SK-N-SH (cell line): ENCODE measurements around the gene FGGY. TPM values are rescaled to one million over a fixed set of nuclear protein-coding genes. Genes with fewer than 3 reads are reported as not detected.
"Not testable (repeated sequence)": the region's sequence is repeated elsewhere in the genome, so short reads cannot be mapped to it uniquely, and the experiment has no call there.

Experiments
- CTCF ChIA-PET: fragments of 300-600, 350-600 bp; formaldehyde crosslinking; extraction: SDS; loops from one replicate; lab custom pipeline; 2021; lab: Yijun Ruan, JAX
- POLR2A ChIA-PET: fragments of 350-600 bp; sonication (Branson Sonifier 250); formaldehyde crosslinking; extraction: SDS; loops from one replicate; lab custom pipeline; 2020; ENCODE audit warnings: antibody characterized with exemption, inconsistent platforms; lab: Yijun Ruan, JAX
- DNase-seq: peaks from one replicate; pipeline ENCODE4 v3.0.0; 2012
- H2AFZ ChIP-seq: fragments of 200-600 bp; sonication (generic); 2 replicates; pipeline ENCODE4 v1.8.1; 2016; ENCODE audit warnings: antibody characterized with exemption, mild to moderate bottlenecking, low read depth
- H3F3A ChIP-seq: fragments of 200-600 bp; sonication (generic); replicated peaks from 2 replicates; pipeline ENCODE3; 2016; ENCODE audit warnings: antibody characterized with exemption, mild to moderate bottlenecking; ENCODE audit not compliant: insufficient read depth
- H3K27ac ChIP-seq, 2 experiments: fragments of 200-500 bp in 1 of 2; fragments of 200-600 bp in 1 of 2; sonication (Bioruptor generic) in 1 of 2; sonication (generic), shearing (Covaris generic) in 1 of 2; 2 replicates each; pipeline versions ENCODE4 v1.5.1 to v1.6.1; 2014 to 2016; ENCODE audit warnings: low read depth in 2 of 2, inconsistent platforms in 1 of 2, low read length in 1 of 2, mild to moderate bottlenecking in 1 of 2, mixed read lengths in 1 of 2
- H3K27me3 ChIP-seq: fragments of 200-600 bp; sonication (generic), shearing (Covaris generic); 2 replicates; pipeline ENCODE4 v1.6.1; 2016; ENCODE audit warnings: mixed run types; ENCODE audit not compliant: insufficient read depth
- H3K36me3 ChIP-seq, 2 experiments: fragments of 200-500 bp in 1 of 2; fragments of 200-600 bp in 1 of 2; sonication (Bioruptor generic) in 1 of 2; sonication (generic) in 1 of 2; replicated peaks in 1 of 2; 2 replicates each; pipeline versions ENCODE3 to v1.5.1; 2014 to 2016; ENCODE audit warnings: low read length in 1 of 2, mild to moderate bottlenecking in 1 of 2; ENCODE audit not compliant: insufficient read depth in 2 of 2, control insufficient read depth in 1 of 2
- H3K4me1 ChIP-seq, 2 experiments: fragments of 200-500 bp in 1 of 2; fragments of 200-600 bp in 1 of 2; sonication (Bioruptor generic) in 1 of 2; sonication (generic), shearing (Covaris generic) in 1 of 2; 2 replicates each; pipeline versions ENCODE4 v1.5.1 to v1.6.1; 2014 to 2016; ENCODE audit warnings: low read depth in 1 of 2, low read length in 1 of 2, mixed run types in 1 of 2; ENCODE audit not compliant: insufficient read depth in 2 of 2, control insufficient read depth in 1 of 2
- H3K4me2 ChIP-seq: fragments of 200-600 bp; sonication (generic), shearing (Covaris generic); 2 replicates; pipeline ENCODE4 v1.6.1; 2017; ENCODE audit warnings: mixed run types
- H3K4me3 ChIP-seq, 2 experiments: fragments of 200-500 bp in 1 of 2; fragments of 200-600 bp in 1 of 2; sonication (Bioruptor generic) in 1 of 2; sonication (generic), shearing (Covaris generic) in 1 of 2; 2 replicates each; pipeline versions ENCODE4 v1.5.1 to v1.8.1; 2014 to 2016; ENCODE audit warnings: low read depth in 2 of 2, inconsistent platforms in 1 of 2, low read length in 1 of 2, mild to moderate bottlenecking in 1 of 2, mixed read lengths in 1 of 2, moderate library complexity in 1 of 2
- H3K79me2 ChIP-seq: fragments of 200-600 bp; sonication (generic); 2 replicates; pipeline ENCODE4 v1.8.1; 2017; ENCODE audit warnings: mild to moderate bottlenecking; ENCODE audit not compliant: insufficient read depth
- H3K9ac ChIP-seq: fragments of 200-600 bp; sonication (generic); 2 replicates; pipeline ENCODE4 v1.6.1; 2017; ENCODE audit warnings: mixed run types
- H3K9me2 ChIP-seq: fragments of 200-600 bp; sonication (generic); 2 replicates; pipeline ENCODE4 v1.6.1; 2017; ENCODE audit warnings: mixed run types
- H3K9me3 ChIP-seq: fragments of 200-600 bp; sonication (generic); 2 replicates; pipeline ENCODE4 v1.6.1; 2017; ENCODE audit warnings: mixed run types, mild to moderate bottlenecking, moderate library complexity
- H4K20me1 ChIP-seq: fragments of 200-600 bp; sonication (generic); 2 replicates; pipeline ENCODE4 v1.6.1; 2017; ENCODE audit warnings: mild to moderate bottlenecking, mixed run types; ENCODE audit not compliant: insufficient read depth
- ELF1 ChIP-seq: IDR thresholded peaks from 2 replicates; pipeline ENCODE4 v1.4.0; 2012
- EZH2phosphoT487 ChIP-seq: fragments of 200-600 bp; sonication (generic); IDR thresholded peaks from 2 replicates; pipeline ENCODE4 v1.6.1; 2017; ENCODE audit warnings: low read depth, mixed run types, mild to moderate bottlenecking, antibody characterized with exemption, moderate library complexity, borderline replicate concordance
- FOXJ3 ChIP-seq: sonication (generic); formaldehyde crosslinking; IDR thresholded peaks from 2 replicates; pipeline ENCODE4 v1.5.1; 2020; ENCODE audit warnings: mild to moderate bottlenecking, missing genetic modification reagents
- GABPA ChIP-seq: IDR thresholded peaks from 2 replicates; pipeline ENCODE4 v1.4.0; 2012; ENCODE audit warnings: low read depth, mild to moderate bottlenecking
- JUND ChIP-seq: IDR thresholded peaks from 2 replicates; pipeline ENCODE4 v1.4.0; 2012
- MXI1 ChIP-seq: IDR thresholded peaks from 2 replicates; pipeline ENCODE4 v1.6.1; 2012; ENCODE audit warnings: mild to moderate bottlenecking, low read depth, low read length, improper control_type of control experiment
- NFIC ChIP-seq: IDR thresholded peaks from 2 replicates; pipeline ENCODE4 v1.4.0; 2012; ENCODE audit warnings: borderline replicate concordance
- SIN3A ChIP-seq: IDR thresholded peaks from 2 replicates; pipeline ENCODE4 v1.6.1; 2012; ENCODE audit warnings: low read depth, mild to moderate bottlenecking, low read length, moderate library complexity, borderline replicate concordance
- TEAD4 ChIP-seq: IDR thresholded peaks from 2 replicates; pipeline ENCODE4 v1.4.0; 2012; ENCODE audit warnings: mild to moderate bottlenecking, borderline replicate concordance; ENCODE audit not compliant: insufficient read depth
- YY1 ChIP-seq: IDR thresholded peaks from 2 replicates; pipeline ENCODE4 v1.4.0; 2012; ENCODE audit warnings: low read depth, mild to moderate bottlenecking
- WGBS: methylation state at CpG from one replicate; pipeline ENCODE4 v1.1.6; 2017; ENCODE audit warnings: low lambda C conversion rate; 5-methylcytosine and 5-hydroxymethylcytosine counted together
- polyA plus RNA-seq, 3 experiments: library from polyadenylated mRNA; depleted of rRNA; stranded (reverse); fragments of >200 nt; gene quantifications; 2 replicates each; pipeline ENCODE4 v1.2.3, GENCODE V29; 2012
- TF ChIP-seq, protein P1 (sequence below): IDR thresholded peaks from 2 replicates; pipeline ENCODE4 v1.6.1; 2012; ENCODE audit warnings: mild to moderate bottlenecking, low read depth, low read length, moderate library complexity
- TF ChIP-seq, protein P2 (sequence below): IDR thresholded peaks from 2 replicates; pipeline ENCODE4 v1.4.0; 2012; ENCODE audit warnings: low read depth, borderline replicate concordance

The FGGY gene
- polyA plus RNA-seq, 1 of the 3 experiments (the other 2 are of a cell fraction), result 10.3 TPM

DNA sequence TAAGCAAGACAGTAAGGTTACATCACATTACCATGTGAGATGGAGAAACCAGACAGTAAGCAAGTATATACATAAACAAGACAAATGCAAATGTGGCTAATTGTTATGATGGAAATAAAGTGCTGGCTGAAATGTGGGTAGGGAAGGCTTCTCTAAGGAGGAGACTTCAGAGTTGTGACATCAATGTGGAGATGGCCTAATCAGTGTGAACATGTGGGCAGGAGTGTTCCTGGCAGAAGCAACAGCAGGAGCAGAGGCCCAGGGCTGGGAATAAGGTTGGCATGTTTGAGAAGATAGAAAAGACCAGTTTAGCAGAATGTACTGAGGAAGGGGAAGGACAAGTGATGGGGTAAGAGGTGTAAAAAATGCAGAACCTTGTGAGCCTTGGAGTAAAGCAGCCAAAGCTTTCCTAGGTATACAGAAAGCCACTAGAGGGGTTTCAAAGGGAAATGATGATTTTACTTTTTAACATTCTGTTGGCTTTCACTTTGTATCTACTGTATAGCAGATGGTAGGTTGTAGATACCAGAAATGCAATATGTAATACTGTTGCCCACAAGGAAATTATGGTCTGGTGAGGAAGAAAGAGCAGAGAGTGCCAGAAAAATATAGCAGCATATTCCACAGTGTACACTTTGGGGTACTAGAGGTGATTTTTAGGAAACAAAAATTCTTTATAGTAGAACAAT, 197.4 kb downstream of the FGGY start (continued):
- TF ChIP-seq, protein P1, sequence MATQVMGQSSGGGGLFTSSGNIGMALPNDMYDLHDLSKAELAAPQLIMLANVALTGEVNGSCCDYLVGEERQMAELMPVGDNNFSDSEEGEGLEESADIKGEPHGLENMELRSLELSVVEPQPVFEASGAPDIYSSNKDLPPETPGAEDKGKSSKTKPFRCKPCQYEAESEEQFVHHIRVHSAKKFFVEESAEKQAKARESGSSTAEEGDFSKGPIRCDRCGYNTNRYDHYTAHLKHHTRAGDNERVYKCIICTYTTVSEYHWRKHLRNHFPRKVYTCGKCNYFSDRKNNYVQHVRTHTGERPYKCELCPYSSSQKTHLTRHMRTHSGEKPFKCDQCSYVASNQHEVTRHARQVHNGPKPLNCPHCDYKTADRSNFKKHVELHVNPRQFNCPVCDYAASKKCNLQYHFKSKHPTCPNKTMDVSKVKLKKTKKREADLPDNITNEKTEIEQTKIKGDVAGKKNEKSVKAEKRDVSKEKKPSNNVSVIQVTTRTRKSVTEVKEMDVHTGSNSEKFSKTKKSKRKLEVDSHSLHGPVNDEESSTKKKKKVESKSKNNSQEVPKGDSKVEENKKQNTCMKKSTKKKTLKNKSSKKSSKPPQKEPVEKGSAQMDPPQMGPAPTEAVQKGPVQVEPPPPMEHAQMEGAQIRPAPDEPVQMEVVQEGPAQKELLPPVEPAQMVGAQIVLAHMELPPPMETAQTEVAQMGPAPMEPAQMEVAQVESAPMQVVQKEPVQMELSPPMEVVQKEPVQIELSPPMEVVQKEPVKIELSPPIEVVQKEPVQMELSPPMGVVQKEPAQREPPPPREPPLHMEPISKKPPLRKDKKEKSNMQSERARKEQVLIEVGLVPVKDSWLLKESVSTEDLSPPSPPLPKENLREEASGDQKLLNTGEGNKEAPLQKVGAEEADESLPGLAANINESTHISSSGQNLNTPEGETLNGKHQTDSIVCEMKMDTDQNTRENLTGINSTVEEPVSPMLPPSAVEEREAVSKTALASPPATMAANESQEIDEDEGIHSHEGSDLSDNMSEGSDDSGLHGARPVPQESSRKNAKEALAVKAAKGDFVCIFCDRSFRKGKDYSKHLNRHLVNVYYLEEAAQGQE, result no peak
- no peak for TF ChIP-seq TEAD4
- TF ChIP-seq NFIC, result no peak
- no peak for TF ChIP-seq YY1
- TF ChIP-seq, protein P2, sequence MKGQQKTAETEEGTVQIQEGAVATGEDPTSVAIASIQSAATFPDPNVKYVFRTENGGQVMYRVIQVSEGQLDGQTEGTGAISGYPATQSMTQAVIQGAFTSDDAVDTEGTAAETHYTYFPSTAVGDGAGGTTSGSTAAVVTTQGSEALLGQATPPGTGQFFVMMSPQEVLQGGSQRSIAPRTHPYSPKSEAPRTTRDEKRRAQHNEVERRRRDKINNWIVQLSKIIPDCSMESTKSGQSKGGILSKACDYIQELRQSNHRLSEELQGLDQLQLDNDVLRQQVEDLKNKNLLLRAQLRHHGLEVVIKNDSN, result no peak
- no peak for TF ChIP-seq GABPA
- TF ChIP-seq JUND, result no peak
- no peak for TF ChIP-seq SIN3A
- TF ChIP-seq EZH2phosphoT487, result no peak
- TF ChIP-seq MXI1, result no peak
- TF ChIP-seq ELF1, result no peak
- TF ChIP-seq FOXJ3 (CRISPR knock-in tag), result no peak

DNA sequence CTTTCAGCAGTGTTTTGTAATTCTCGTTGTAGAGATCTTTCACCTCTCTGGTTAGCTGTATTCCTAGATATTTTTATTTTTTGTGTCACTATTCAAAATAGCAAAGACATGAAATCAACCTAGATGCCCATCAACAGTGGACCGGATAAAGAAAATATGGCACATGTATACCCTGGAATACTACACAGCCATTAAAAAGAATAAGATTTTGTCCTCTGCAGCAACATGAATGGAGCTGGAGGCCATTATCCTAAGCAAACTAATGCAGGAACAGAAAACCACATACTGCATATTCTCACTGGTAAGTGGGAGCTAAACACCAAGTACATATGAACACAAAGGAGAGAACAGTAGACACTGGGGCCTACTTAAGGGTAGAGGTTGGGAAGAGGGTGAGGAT, 199.3 kb downstream of the FGGY start:
- H3K27me3 ChIP-seq, H3K79me2 ChIP-seq, H4K20me1 ChIP-seq, H3F3A ChIP-seq, DNase-seq, POLR2A ChIA-PET, H3K9ac ChIP-seq, H3K9me3 ChIP-seq, H3K27ac ChIP-seq, H3K4me2 ChIP-seq, CTCF ChIA-PET, H2AFZ ChIP-seq, H3K9me2 ChIP-seq, H3K4me3 ChIP-seq, H3K36me3 ChIP-seq: not testable (repeated sequence)
- peaks cover 6 to 17% of the 10 kb centered on the region in 2 experiments; a peak in 3 of 4 replicates for H3K4me1 ChIP-seq
- 94% methylated on average over 2 of the region's 2 CpGs for WGBS
